GM21528 (cell line): Measurements from ENCODE around the gene TMEM187.
"Not testable (repeated sequence)": the region's sequence is repeated elsewhere in the genome, so short reads cannot be mapped to it uniquely, and the experiment has no call there.

Experiments used
- ATAC-seq: cut with Tn5 transposase; IDR thresholded peaks from one replicate; pipeline ENCODE4 v1.9.1; 2021; ENCODE audit warnings: mild to moderate bottlenecking, moderate library complexity; ENCODE audit not compliant: unreplicated experiment, low FRiP score

Gene TMEM187

DNA sequence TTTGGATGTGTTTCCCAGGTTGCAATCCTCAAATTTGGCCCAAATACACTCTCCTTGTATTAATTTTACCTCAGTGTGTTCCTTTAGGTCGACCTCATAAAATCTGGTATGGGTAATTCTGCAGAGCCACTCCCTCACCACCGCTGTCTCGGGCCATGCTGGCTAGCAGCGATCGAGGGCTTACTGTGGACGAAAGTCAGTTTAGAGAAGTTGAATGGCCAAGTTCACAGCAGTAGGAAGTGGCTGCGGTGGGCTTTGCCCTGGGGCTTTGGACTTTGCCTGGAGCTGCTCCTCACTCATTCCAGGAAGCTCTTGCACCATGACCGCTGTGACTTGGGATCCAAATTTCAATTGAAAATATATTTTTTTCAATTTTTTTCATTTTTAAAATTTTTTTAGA is 19.6 kb downstream of the TMEM187 start:
- no peak for ATAC-seq

GRCh38 chrX:153993079-153993478 is 20.5 kb downstream of the TMEM187 start:
- ATAC-seq, result no peak

- ATAC-seq, result no peak
Measured at GRCh38 chrX:153993978-153994377, 21.4 kb downstream of the TMEM187 start.

- ATAC-seq, result not testable (repeated sequence)
Measured at GRCh38 chrX:153994398-153994797, 21.8 kb downstream of the TMEM187 start.

- no peak for ATAC-seq
Measured at GRCh38 chrX:153995504-153995903, 22.9 kb downstream of the TMEM187 start.

GRCh38 chrX:153999359-154000037 is 26.9 kb downstream of the TMEM187 start:
- no peak for ATAC-seq

GRCh38 chrX:154000051-154000450 is 27.5 kb downstream of the TMEM187 start:
- no peak for ATAC-seq

DNA sequence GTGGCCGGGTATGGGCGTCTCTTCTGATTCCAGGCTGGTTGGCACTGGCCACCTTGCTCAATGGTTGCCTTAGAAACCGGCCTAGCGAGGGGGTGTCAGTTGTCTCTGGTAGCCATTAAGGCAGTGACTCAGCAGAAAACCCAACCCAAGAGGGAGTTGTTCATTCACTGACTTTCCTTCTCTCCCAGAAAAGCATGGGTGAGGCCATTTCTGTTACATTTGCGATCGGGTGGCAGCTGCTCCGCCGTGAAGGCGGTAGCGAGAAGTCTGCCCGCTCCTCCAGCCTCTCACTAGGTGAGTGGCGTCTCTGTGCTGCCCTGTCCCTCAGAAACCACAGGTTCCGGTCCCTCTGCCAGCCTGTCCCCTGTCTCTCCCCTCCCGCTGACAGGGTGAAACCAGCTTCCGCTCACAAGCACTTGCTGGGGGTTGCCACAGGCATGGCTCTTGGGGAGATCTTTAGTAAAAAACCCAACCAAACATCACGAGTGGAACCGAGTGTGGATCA is 29.7 kb downstream of the TMEM187 start:
- no peak for ATAC-seq

DNA sequence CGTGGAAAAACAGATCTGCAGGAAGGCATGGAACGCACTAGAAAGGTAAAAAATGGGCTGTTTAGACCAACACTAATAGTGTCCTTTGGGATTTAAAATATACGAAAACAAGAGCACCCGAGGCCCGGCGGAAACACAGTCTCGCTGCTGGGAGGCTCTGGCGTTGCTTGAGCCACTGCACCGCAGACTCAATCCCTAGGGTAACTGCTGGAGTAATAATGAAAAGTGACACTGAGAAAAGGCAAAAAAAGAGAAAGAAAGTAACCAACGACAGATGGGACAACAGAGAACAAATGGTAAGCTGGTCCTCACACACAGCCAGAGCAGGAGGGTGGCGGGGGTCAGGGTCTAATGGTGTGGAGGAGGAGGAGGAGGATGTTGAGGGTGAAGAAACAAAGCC is 31.8 kb downstream of the TMEM187 start:
- no peak for ATAC-seq

DNA sequence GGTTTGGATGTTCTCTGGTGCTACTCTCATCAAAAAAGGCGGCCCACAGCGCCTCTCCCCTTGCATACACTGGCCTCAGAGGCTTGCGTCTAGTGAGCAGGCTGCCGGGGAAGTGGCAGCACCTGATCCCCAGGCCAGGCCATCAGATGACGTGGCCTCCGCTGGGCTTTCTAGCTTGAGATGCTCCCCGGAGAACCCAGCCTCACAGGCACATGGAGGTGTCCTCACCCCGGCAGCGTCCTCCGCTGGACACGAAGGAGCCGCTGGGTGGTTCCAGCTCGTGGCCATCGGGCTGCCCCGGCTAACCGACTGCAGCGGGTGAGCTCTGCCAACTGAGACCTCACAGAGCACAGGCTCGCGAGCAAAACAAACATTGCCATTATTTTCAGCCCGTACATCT is 34.4 kb downstream of the TMEM187 start:
- no peak for ATAC-seq

GRCh38 chrX:154008521-154008920 is 36.0 kb downstream of the TMEM187 start:
- no peak for ATAC-seq

DNA sequence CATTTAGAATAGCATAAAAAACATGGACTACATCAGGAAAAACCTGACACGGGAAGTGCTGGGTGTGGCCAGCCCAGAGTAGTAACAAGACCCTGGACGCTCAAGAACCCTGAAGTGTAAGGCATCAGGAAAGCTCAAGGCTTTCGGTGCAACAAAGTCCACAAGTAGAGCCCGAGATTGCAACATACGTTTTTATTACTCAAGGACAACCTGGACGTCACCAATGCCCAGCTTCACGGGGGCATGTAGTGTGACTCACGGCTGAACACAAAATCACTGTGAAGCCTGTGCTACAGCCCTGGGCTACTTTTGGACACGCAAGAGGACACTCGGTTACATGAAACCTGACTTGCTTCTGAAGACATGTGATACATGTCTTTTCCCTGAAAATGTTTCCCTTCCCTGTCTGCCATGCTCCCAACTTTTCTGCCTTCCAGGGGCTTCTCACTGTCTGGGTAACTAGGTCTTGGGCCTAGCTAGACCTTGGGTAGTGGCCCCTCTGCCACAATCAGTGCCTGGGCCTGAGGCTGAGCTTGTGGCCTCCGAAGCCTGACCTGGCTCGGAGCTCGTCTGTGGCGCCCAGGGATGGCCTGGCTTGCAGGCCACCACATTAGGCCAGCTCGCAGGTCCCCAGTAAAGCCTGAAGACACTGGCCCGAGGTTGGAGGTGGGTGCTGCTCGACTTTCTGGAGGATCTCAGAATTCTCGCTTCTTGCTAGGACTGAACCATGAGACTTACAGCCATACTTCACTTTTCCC is 38.0 kb downstream of the TMEM187 start:
- no peak for ATAC-seq

GRCh38 chrX:154011376-154012335 is 39.1 kb downstream of the TMEM187 start:
- ATAC-seq, result no peak

DNA sequence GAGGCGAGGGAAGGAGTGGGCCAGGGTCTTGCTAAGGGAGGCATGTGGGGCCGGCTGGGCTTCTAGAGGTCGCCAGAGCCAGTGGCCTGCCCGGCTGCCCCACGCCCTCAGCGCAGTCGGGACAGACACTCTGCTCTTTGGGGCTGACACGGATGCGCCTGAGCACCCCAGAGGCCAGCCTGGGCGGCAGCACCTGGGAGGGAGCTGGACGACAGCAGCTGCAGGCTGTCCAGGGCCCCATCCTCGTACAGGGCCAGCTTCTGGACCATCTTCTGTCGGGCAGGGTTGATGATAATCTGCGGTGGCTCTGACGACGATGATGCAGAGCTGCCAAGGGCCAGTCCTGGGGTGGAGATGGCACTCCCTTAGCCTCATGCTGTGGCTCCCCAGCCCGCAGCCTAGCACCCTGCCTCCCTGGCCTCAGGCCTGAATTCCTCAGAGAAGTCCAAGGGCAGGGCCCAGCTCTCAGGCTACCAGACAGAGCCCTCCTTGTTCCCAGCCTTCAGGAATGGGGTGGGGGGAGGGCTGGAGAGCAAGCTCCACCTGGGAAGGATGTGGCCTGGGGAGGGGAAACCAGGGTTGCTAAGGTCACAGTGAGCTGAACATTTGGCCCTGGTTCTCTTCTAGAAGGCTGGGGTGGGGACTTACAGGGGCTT is 39.9 kb downstream of the TMEM187 start:
- ATAC-seq, result no peak

GRCh38 chrX:154013001-154013421 is 40.5 kb downstream of the TMEM187 start:
- ATAC-seq, result no peak

GRCh38 chrX:154013614-154014360 is 41.2 kb downstream of the TMEM187 start:
- ATAC-seq, result no peak

DNA sequence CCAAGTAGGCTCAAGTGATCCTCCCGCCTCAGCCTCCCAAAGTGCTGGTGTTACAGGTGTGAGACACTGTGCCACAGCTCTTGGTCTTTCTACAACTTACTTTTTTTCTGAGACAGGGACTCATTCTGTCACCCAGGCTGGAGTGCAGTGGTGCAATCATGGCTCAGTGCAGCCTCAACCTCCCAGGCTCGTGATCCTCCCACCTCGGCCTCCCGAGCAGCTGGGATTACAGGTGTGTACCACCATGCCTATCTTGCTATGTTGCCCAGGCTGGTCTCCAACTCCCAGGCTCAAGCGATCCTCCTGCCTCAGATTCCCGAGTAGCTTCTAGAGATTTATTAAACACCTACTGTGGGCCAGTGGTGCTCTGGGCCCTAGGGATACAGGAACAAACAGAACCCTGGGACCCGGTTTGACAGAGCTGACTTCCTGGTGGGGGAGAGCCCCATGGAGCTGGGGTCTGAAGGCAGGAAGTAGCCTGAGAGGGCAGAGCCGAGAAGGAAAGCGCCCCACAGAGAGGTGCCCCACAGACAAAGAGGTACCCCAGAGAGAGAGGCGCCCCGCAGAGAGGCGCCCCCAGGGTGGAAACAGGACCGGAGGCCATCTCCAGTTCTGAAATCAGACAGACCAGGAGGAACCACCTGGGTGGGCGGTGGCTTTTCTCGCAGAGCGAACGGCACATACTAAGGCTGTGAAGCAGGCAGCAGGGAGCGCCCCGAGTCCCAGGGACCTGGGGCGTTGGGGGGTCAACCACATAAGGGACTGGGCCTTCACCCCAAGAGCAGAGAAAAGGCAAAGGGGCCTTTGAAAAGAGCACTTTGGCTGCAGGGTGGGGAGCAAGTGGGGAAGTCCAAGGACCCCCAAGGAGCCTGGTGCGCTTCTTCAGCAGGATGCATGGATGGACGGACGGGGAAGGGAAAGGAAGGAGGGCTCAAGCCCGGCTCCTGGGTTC is 42.2 kb downstream of the TMEM187 start:
- no peak for ATAC-seq

DNA sequence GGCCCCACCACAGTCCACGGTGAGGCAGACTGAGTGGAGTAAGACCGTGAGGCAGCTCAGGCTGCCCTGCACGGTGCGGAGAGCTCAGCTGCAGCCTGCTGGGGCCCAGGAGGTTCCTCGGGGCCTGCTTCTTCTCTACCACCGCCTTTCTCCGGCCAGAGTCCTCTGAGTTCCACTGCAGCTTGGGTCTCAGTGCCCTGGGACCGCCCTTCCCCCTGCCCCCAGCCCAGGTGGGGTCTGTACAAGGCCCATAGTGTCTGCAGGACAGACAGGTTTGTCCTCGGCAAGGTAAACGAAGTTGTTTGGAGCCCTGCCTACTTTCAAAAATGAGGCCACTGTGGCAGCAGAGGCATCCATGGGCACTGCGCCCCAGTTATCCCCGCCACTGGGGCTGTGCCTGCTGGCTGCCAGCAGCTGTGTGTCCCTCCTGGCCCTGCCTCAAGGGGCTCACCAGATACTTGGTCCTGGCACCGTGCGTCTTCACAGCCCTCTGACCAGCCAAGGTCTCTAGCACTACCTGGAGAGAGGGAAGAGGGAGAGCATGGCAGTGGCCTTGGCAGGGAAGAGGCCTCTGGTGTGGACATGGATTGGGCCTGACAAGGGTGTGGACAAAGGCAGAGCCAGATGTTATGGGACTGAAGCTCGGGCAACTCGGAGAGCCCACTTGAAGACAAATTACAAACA is 43.2 kb downstream of the TMEM187 start:
- ATAC-seq, result no peak
